Liver (tissue), 9 donors: ENCODE data around the gene KCNMA1. TPM values are rescaled to one million over a fixed set of nuclear protein-coding genes. Genes with fewer than 3 reads are reported as not detected.

Experiments
- DNase-seq: peaks from one replicate; pipeline ENCODE4 v3.0.0-alpha.2; 2017; ENCODE audit warnings: low spot score
- H3K27ac ChIP-seq, 2 donors: one replicate each; pipeline ENCODE4 v1.7.0; 2013; ENCODE audit warnings: inconsistent platforms in 2 of 2, low read length in 2 of 2, control low read depth in 1 of 2, low read depth in 1 of 2, mild to moderate bottlenecking in 1 of 2
- H3K27me3 ChIP-seq, 4 donors: one replicate each; pipeline versions ENCODE4 v1.6.1 to v1.7.0; 2013; ENCODE audit warnings: low read length in 3 of 4, inconsistent platforms in 1 of 4, mild to moderate bottlenecking in 1 of 4, moderate library complexity in 1 of 4; ENCODE audit not compliant: control insufficient read depth in 4 of 4, insufficient read depth in 4 of 4
- H3K36me3 ChIP-seq, 4 donors: one replicate each; pipeline versions ENCODE4 v1.6.1 to v1.7.0; 2013; ENCODE audit warnings: low read length in 3 of 4, mild to moderate bottlenecking in 3 of 4, low read depth in 1 of 4, moderate library complexity in 1 of 4; ENCODE audit not compliant: control insufficient read depth in 4 of 4, insufficient read depth in 3 of 4
- H3K4me1 ChIP-seq, 4 donors: one replicate each; pipeline versions ENCODE4 v1.6.1 to v1.7.0; 2013; ENCODE audit warnings: low read length in 3 of 4, mild to moderate bottlenecking in 3 of 4, moderate library complexity in 1 of 4; ENCODE audit not compliant: control insufficient read depth in 4 of 4, insufficient read depth in 4 of 4
- H3K4me3 ChIP-seq, 3 donors: one replicate each; pipeline versions ENCODE4 v1.6.1 to v1.7.0; 2013; ENCODE audit warnings: low read length in 3 of 3, control low read depth in 1 of 3, low read depth in 1 of 3, mild to moderate bottlenecking in 1 of 3
- H3K9ac ChIP-seq, 2 donors: one replicate each; pipeline ENCODE4 v1.7.0; 2013; ENCODE audit warnings: low read length in 2 of 2, mild to moderate bottlenecking in 2 of 2, moderate library complexity in 2 of 2, control low read depth in 1 of 2, low read depth in 1 of 2
- H3K9me3 ChIP-seq, 4 donors: one replicate each; pipeline versions ENCODE4 v1.6.1 to v1.7.0; 2013; ENCODE audit warnings: low read length in 3 of 4; ENCODE audit not compliant: control insufficient read depth in 4 of 4
- ATF3 ChIP-seq: IDR thresholded peaks from 2 replicates; pipeline ENCODE4 v1.6.1; 2016; ENCODE audit warnings: antibody characterized with exemption
- CTCF ChIP-seq: fragments of 150-350 bp; IDR thresholded peaks from 2 replicates; pipeline ENCODE4 v1.5.1; 2017; ENCODE audit warnings: improper control_type of control experiment, low read depth, low read length; ENCODE audit not compliant: missing input control
- EGR1 ChIP-seq, 2 donors: IDR thresholded peaks; 2 replicates each; pipeline ENCODE4 v1.6.1; 2016 to 2018; ENCODE audit warnings: antibody characterized with exemption in 2 of 2, low read depth in 2 of 2
- FOXA1 ChIP-seq: IDR thresholded peaks from 2 replicates; pipeline ENCODE4 v1.6.1; 2016; ENCODE audit warnings: antibody characterized with exemption
- FOXA2 ChIP-seq: IDR thresholded peaks from 2 replicates; pipeline ENCODE4 v1.6.1; 2016; ENCODE audit warnings: antibody characterized with exemption
- GABPA ChIP-seq, 2 donors: IDR thresholded peaks in 1 of 2; conservative IDR thresholded peaks in 1 of 2; 2 replicates each; pipeline ENCODE4 v1.6.1; 2016; ENCODE audit warnings: antibody characterized with exemption in 2 of 2, mild to moderate bottlenecking in 1 of 2, moderate library complexity in 1 of 2
- HNF4A ChIP-seq, 2 donors: conservative IDR thresholded peaks; 2 replicates each; pipeline ENCODE4 v1.6.1; 2016; ENCODE audit warnings: antibody characterized with exemption in 2 of 2, mild to moderate bottlenecking in 2 of 2
- HNF4G ChIP-seq: IDR thresholded peaks from 2 replicates; pipeline ENCODE4 v1.6.1; 2016; ENCODE audit warnings: antibody characterized with exemption
- JUND ChIP-seq, 2 donors: IDR thresholded peaks; 2 replicates each; pipeline ENCODE4 v1.6.1; 2016; ENCODE audit warnings: antibody characterized with exemption in 2 of 2
- MAX ChIP-seq: IDR thresholded peaks from 2 replicates; pipeline ENCODE4 v1.6.1; 2016; ENCODE audit warnings: antibody characterized with exemption
- NR2F2 ChIP-seq: IDR thresholded peaks from 2 replicates; pipeline ENCODE4 v1.6.1; 2016; ENCODE audit warnings: antibody characterized with exemption
- RAD21 ChIP-seq, 2 donors: IDR thresholded peaks; 2 replicates each; pipeline ENCODE4 v1.6.1; 2016; ENCODE audit warnings: antibody characterized with exemption in 2 of 2, mild to moderate bottlenecking in 2 of 2
- REST ChIP-seq: IDR thresholded peaks from 2 replicates; pipeline ENCODE4 v1.6.1; 2016; ENCODE audit warnings: antibody characterized with exemption, mild to moderate bottlenecking
- RXRA ChIP-seq, 2 donors: IDR thresholded peaks; 2 replicates each; pipeline ENCODE4 v1.6.1; 2017 to 2018; ENCODE audit warnings: antibody characterized with exemption in 2 of 2, mild to moderate bottlenecking in 1 of 2
- SP1 ChIP-seq: IDR thresholded peaks from 2 replicates; pipeline ENCODE4 v1.6.1; 2018; ENCODE audit warnings: antibody characterized with exemption, mild to moderate bottlenecking
- TAF1 ChIP-seq: conservative IDR thresholded peaks from 2 replicates; pipeline ENCODE4 v1.6.1; 2016; ENCODE audit warnings: antibody characterized with exemption, mild to moderate bottlenecking
- YY1 ChIP-seq: IDR thresholded peaks from 2 replicates; pipeline ENCODE4 v1.6.1; 2016; ENCODE audit warnings: antibody characterized with exemption, mild to moderate bottlenecking
- ZBTB33 ChIP-seq: IDR thresholded peaks from 2 replicates; pipeline ENCODE4 v1.6.1; 2016; ENCODE audit warnings: antibody characterized with exemption
- WGBS: extraction: QIAGEN DNeasy Blood & Tissue Kit; methylation state at CpG from one replicate; pipeline ENCODE4 v1.1.7; 2013; 5-methylcytosine and 5-hydroxymethylcytosine counted together
- polyA plus RNA-seq, 2 donors: library from polyadenylated mRNA; stranded (reverse) in 1 of 2; unstranded in 1 of 2; fragments of 200-250 nt in 1 of 2; fragments of >200 nt in 1 of 2; fragmentation: Nextera tagmentation in 1 of 2; extraction: Ambion mirVana in 1 of 2; gene quantifications; one replicate each; pipeline versions ENCODE4 v1.2.1 to v1.2.3, GENCODE V29; 2013 to 2015
- total RNA-seq, 2 donors: library from RNA; depleted of rRNA; stranded (reverse); fragments of >200 nt; gene quantifications; one replicate each; pipeline ENCODE4 v1.2.3, GENCODE V29; 2014
- donor health status: healthy.
- donor health status: healthy.
- donor health status: healthy.
- donor health status: healthy.
- donor health status: healthy.

KCNMA1 gene
- total and polyA plus RNA-seq, 4 donors, result 2.5 to 9.7 (median 4.7) TPM

GRCh38 chr10:77576444-77577032 lies 61.1 kb downstream of the KCNMA1 start:
- no peaks in the 10 kb centered on the region for H3K27me3 ChIP-seq

GRCh38 chr10:77576007-77576367 lies 61.6 kb downstream of the KCNMA1 start:
- H3K27me3 ChIP-seq, result no peaks in the 10 kb centered on the region
- no peak overlapping the region for H3K27ac ChIP-seq
- WGBS, result 95% methylated on average over 4 of the region's 4 CpGs
- H3K4me1 ChIP-seq, result peaks cover 0 to 38% (median 31%) of the 10 kb centered on the region in 4 donors
- no peak overlapping the region for H3K4me3 ChIP-seq
- H3K9me3 ChIP-seq, result no peaks in the 10 kb centered on the region
- H3K9ac ChIP-seq, result no peak overlapping the region
- H3K36me3 ChIP-seq, result no peaks in the 10 kb centered on the region
- no peak for DNase-seq
- no peak for TF ChIP-seq CTCF
- no peak for TF ChIP-seq ZBTB33
- TF ChIP-seq SP1, result no peak
- no peak for TF ChIP-seq JUND (IDR thresholded peaks at IDR 0.05)
- no peak for TF ChIP-seq RAD21 (IDR thresholded peaks at IDR 0.05)
- TF ChIP-seq RXRA (IDR thresholded peaks at IDR 0.05), result no peak
- TF ChIP-seq ATF3, result no peak
- no peak for TF ChIP-seq GABPA (IDR thresholded peaks at IDR 0.05 in 1 of 2, conservative IDR thresholded peaks at IDR 0.05 in 1 of 2)
- TF ChIP-seq YY1, result no peak
- TF ChIP-seq FOXA1, result no peak

More at GRCh38 chr10:77576444-77577032, 61.1 kb downstream of the KCNMA1 start:
- Histone ChIP-seq H3K9me3 (no peaks in the 10 kb centered on the region), H3K4me1 (peaks cover 0 to 37% (median 34%) of the 10 kb centered on the region in 4 donors), H3K27ac (no peak overlapping the region), H3K9ac (no peak overlapping the region), H3K4me3 (no peak overlapping the region), H3K36me3 (no peaks in the 10 kb centered on the region)
- WGBS, result 95% methylated on average over 9 of the region's 9 CpGs
- no peak for DNase-seq
- no peak for TF ChIP-seq EGR1 (IDR thresholded peaks at IDR 0.05; ENCODE audit: low read depth in 2 of 2)
- no peak for TF ChIP-seq RAD21 (IDR thresholded peaks at IDR 0.05)
- TF ChIP-seq FOXA1, result no peak
- TF ChIP-seq HNF4G, result no peak
- TF ChIP-seq TAF1, result no peak
- no peak for TF ChIP-seq ZBTB33
- TF ChIP-seq FOXA2, result no peak
- TF ChIP-seq MAX, result no peak
- TF ChIP-seq GABPA (IDR thresholded peaks at IDR 0.05 in 1 of 2, conservative IDR thresholded peaks at IDR 0.05 in 1 of 2), result no peak
- TF ChIP-seq HNF4A (conservative IDR thresholded peaks at IDR 0.05), result no peak
- TF ChIP-seq REST, result no peak
- TF ChIP-seq SP1, result no peak
- no peak for TF ChIP-seq JUND (IDR thresholded peaks at IDR 0.05)
- TF ChIP-seq NR2F2, result no peak
